HepG2 (cell line): ENCODE results near the gene KIRREL3. TPM values are rescaled to one million over a fixed set of nuclear protein-coding genes. Genes with fewer than 3 reads are reported as not detected.

Experiments used
- ATAC-seq: fragments of 200-7000 bp; cut with Tn5 transposase; 3 replicates; pipeline ENCODE4 v1.9.1; 2020; ENCODE audit warnings: mild to moderate bottlenecking, moderate library complexity
- BruUV-seq: library from RNA; stranded (reverse); fragments of 400-500 nt; replicated peaks from 2 replicates; lab custom pipeline; 2021; lab: Mats Ljungman, UMichigan
- CTCF ChIA-PET: fragments of 300-600 bp; formaldehyde crosslinking; extraction: SDS; loops from one replicate; lab custom pipeline; 2021; ENCODE audit warnings: low total read pairs, inconsistent platforms, low intra/inter-chr PET ratio; lab: Yijun Ruan, JAX
- POLR2A ChIA-PET: fragments of 350-600 bp; sonication (Branson Sonifier 250); formaldehyde crosslinking; loops from one replicate; lab custom pipeline; 2020; ENCODE audit warnings: antibody characterized with exemption, inconsistent platforms; lab: Yijun Ruan, JAX
- DNase-seq: peaks from one replicate; pipeline ENCODE4 v3.0.0-alpha.2; 2015; ENCODE audit warnings: low spot score
- FAIRE-seq: peaks from 3 replicates; lab custom pipeline; 2011; peaks lifted over from hg19 to GRCh38; lab: Jason Lieb, UNC
- H2AFZ ChIP-seq: one replicate; pipeline ENCODE4 v1.6.1; 2011; ENCODE audit warnings: low read length, inconsistent platforms
- H3K27ac ChIP-seq: fragments of 300-600 bp; 3 replicates; pipeline ENCODE4 v1.8.0; 2011; ENCODE audit warnings: mixed run types, mild to moderate bottlenecking, mixed read lengths, low read length, inconsistent platforms; ENCODE audit not compliant: insufficient read depth; ENCODE audit errors: extremely low read length
- H3K27me3 ChIP-seq, 2 experiments: fragments of 200-600 bp in 1 of 2; 2 replicates in 1 of 2; 3 replicates in 1 of 2; pipeline versions ENCODE4 v1.6.0 to v1.8.0; 2011; ENCODE audit warnings: low read length in 2 of 2, mild to moderate bottlenecking in 2 of 2, moderate library complexity in 2 of 2, inconsistent platforms in 1 of 2; ENCODE audit not compliant: insufficient read depth in 2 of 2, control insufficient read depth in 1 of 2
- H3K36me3 ChIP-seq, 2 experiments: fragments of 200-600 bp in 1 of 2; replicated peaks in 1 of 2; 2 replicates in 1 of 2; 3 replicates in 1 of 2; pipeline versions ENCODE4 v1.5.1 to v1.8.0; 2011; ENCODE audit warnings: low read length in 2 of 2, inconsistent platforms in 1 of 2; ENCODE audit not compliant: insufficient read depth in 2 of 2, control insufficient read depth in 1 of 2
- H3K4me1 ChIP-seq: 2 replicates; pipeline ENCODE4 v1.5.1; 2012; ENCODE audit warnings: low read length, inconsistent platforms; ENCODE audit not compliant: insufficient read depth
- H3K4me2 ChIP-seq: 2 replicates; pipeline ENCODE4 v1.6.0; 2011; ENCODE audit warnings: low read depth, low read length, inconsistent platforms
- H3K4me3 ChIP-seq, 3 experiments: fragments of 200-600 bp in 1 of 3; sonication (generic), shearing (Covaris generic) in 1 of 3; replicated peaks in 1 of 3; 2 replicates each; pipeline ENCODE4 v1.5.1; 2011 to 2016; ENCODE audit warnings: low read length in 3 of 3, inconsistent platforms in 2 of 3, low read depth in 2 of 3, mild to moderate bottlenecking in 2 of 3, control low read depth in 1 of 3, mixed read lengths in 1 of 3; ENCODE audit not compliant: insufficient read depth in 1 of 3
- H3K79me2 ChIP-seq: one replicate; pipeline ENCODE4 v1.6.1; 2011; ENCODE audit warnings: low read length, inconsistent platforms; ENCODE audit not compliant: insufficient read depth
- H3K9ac ChIP-seq: 2 replicates; pipeline ENCODE4 v1.6.0; 2011; ENCODE audit warnings: mild to moderate bottlenecking, low read depth, low read length, inconsistent platforms; ENCODE audit not compliant: insufficient read depth
- H3K9me3 ChIP-seq: 2 replicates; pipeline ENCODE4 v1.5.1; 2012; ENCODE audit warnings: mild to moderate bottlenecking, low read length
- H4K20me1 ChIP-seq: 2 replicates; pipeline ENCODE4 v1.6.0; 2011; ENCODE audit warnings: inconsistent platforms, mild to moderate bottlenecking, low read length, moderate library complexity; ENCODE audit not compliant: insufficient read depth
- CENPX ChIP-seq: sonication (generic); formaldehyde crosslinking; IDR thresholded peaks from 2 replicates; pipeline ENCODE4 v1.9.0; 2021; ENCODE audit warnings: mild to moderate bottlenecking, missing genetic modification reagents, moderate library complexity
- KLF16 ChIP-seq, 2 experiments: sonication (generic) in 1 of 2; formaldehyde crosslinking in 1 of 2; IDR thresholded peaks; 2 replicates each; pipeline versions ENCODE4 v1.6.1 to v1.8.0; 2016 to 2023; ENCODE audit warnings: missing genetic modification reagents in 2 of 2, missing compliant biosample characterization in 1 of 2
- MED13 ChIP-seq: sonication (generic); formaldehyde crosslinking; IDR thresholded peaks from 2 replicates; pipeline ENCODE4 v1.5.0; 2020; ENCODE audit warnings: missing genetic modification reagents
- POLR2G ChIP-seq: fragments of 200-400 bp; formaldehyde crosslinking; IDR thresholded peaks from 2 replicates; pipeline ENCODE4 v1.6.1; 2018; ENCODE audit warnings: mild to moderate bottlenecking, low read depth, low read length, moderate library complexity
- SP140L ChIP-seq: sonication (generic); formaldehyde crosslinking; IDR thresholded peaks from 2 replicates; pipeline ENCODE4 v1.4.0; 2020; ENCODE audit warnings: missing genetic modification reagents, borderline replicate concordance
- ZNF451 ChIP-seq: sonication (generic); formaldehyde crosslinking; IDR thresholded peaks from 2 replicates; pipeline ENCODE4 v1.5.0; 2020; ENCODE audit warnings: mild to moderate bottlenecking, missing genetic modification reagents
- WGBS: methylation state at CpG from one replicate; pipeline ENCODE4 v1.1.6; 2017; ENCODE audit warnings: low lambda C conversion rate; 5-methylcytosine and 5-hydroxymethylcytosine counted together
- in situ Hi-C: cut with HindIII; loops from 2 replicates; pipeline ENCODE4 v1.10.0; 2017; ENCODE audit warnings: low pct_unique_long_range_greater_than_20kb; ENCODE audit not compliant: extremely low pct_ligation_motif_present
- intact Hi-C: fragments of 100-400 bp; cut with micrococcal nuclease; formaldehyde crosslinking; loops from one replicate; pipeline ENCODE4 v1.10.0; 2022; ENCODE audit not compliant: unreplicated experiment
- polyA plus RNA-seq, 8 experiments: library from polyadenylated mRNA; depleted of rRNA in 3 of 8; stranded (reverse) in 7 of 8; unstranded in 1 of 8; fragments of >200 nt; fragmentation: Illumina TruSeq in 4 of 8; extraction: Trizol in 4 of 8; gene quantifications; 2 replicates each; pipeline versions ENCODE4 v1.2.1 to v1.2.3, GENCODE V29; 2011 to 2016; ENCODE audit warnings: low read depth in 4 of 8, missing spikeins in 1 of 8, mixed read lengths in 1 of 8; ENCODE audit not compliant: insufficient read depth in 1 of 8
- total RNA-seq, 5 experiments: library from RNA; depleted of rRNA; stranded (reverse); fragments of >200 nt; fragmentation: Illumina TruSeq; extraction: Trizol; gene quantifications; 2 replicates each; pipeline ENCODE4 v1.2.3, GENCODE V29; 2016; ENCODE audit warnings: low read depth in 1 of 5

Gene KIRREL3
- total and polyA plus RNA-seq, 2 of the 13 experiments (the other 11 are each of a cell fraction or from before 2014, with no cell fraction given) = not detected

GRCh38 chr11:126740846-126741245, 259.7 kb downstream of the KIRREL3 start (continued):
- TF ChIP-seq POLR2G (no peak), CENPX (CRISPR knock-in tag) (no peak), ZNF451 (CRISPR knock-in tag) (no peak)
- TF ChIP-seq, all 625 proteins: peak for 0

GRCh38 chr11:126739499-126740145, 260.9 kb downstream of the KIRREL3 start:
- H3K9me3 ChIP-seq = no peaks in the 10 kb centered on the region
- H2AFZ ChIP-seq = no peak overlapping the region
- TF ChIP-seq SP140L (CRISPR knock-in tag) (no peak), KLF16 (CRISPR knock-in tag; IDR thresholded peaks at IDR 0.05) (no peak), MED13 (CRISPR knock-in tag) (no peak)
- in situ Hi-C loops (no loop called here), intact Hi-C loops (no loop called here)
- peaks cover 3 to 15% of the 10 kb centered on the region in 2 experiments; a peak in 2 of 5 replicates for H3K27me3 ChIP-seq
- no peaks in the 10 kb centered on the region for H4K20me1 ChIP-seq
- 0% methylated on average over 2 of the region's 2 CpGs for WGBS
- ATAC-seq = no peak
- H3K4me1 ChIP-seq = no peaks in the 10 kb centered on the region
- CTCF ChIA-PET = no interaction called here
- no peak overlapping the region for H3K9ac ChIP-seq
- FAIRE-seq = no peak
- POLR2A ChIA-PET = no interaction called here
- no peak for DNase-seq
- H3K79me2 ChIP-seq = no peaks in the 10 kb centered on the region
- H3K4me3 ChIP-seq = no peak overlapping the region
- H3K4me2 ChIP-seq = no peak overlapping the region
- no peaks in the 10 kb centered on the region for H3K36me3 ChIP-seq
- H3K27ac ChIP-seq = no peak overlapping the region
- BruUV-seq = no TSS peak
